Measurements from ENCODE around the gene PYGO1. TPM values are rescaled to one million over a fixed set of nuclear protein-coding genes. Genes with fewer than 3 reads are reported as not detected.

PYGO1 gene
- total RNA-seq, 1 experiment from 2014 or later, result 0.55 TPM

GRCh38 chr15:55586808-55587207 is 1.3 kb downstream of the PYGO1 start:
- ChIA-PET CTCF (no interaction called here), POLR2A (no interaction called here)
- no peak for ATAC-seq
- no peak overlapping the region for H3K27ac Mint-ChIP-seq
- H3K27me3 Mint-ChIP-seq (ENCODE audit: low read depth), result peaks cover 41% of the 10 kb centered on the region
- H3K4me1 Mint-ChIP-seq, result peaks cover 4% of the 10 kb centered on the region
- DNase-seq (ENCODE audit: low spot score), result no peak
- peaks cover 6% of the 10 kb centered on the region; the same call in 1 of the 2 replicates for H3K36me3 Mint-ChIP-seq
- TF ChIP-seq ZMAT4 (CRISPR knock-in tag; IDR thresholded peaks at IDR 0.05), result no peak
- no peak for TF ChIP-seq ZSCAN18 (CRISPR knock-in tag; IDR thresholded peaks at IDR 0.05)
- TF ChIP-seq NFE2L1 (CRISPR knock-in tag; IDR thresholded peaks at IDR 0.05), result no peak
- TF ChIP-seq SMAD3 (CRISPR knock-in tag; IDR thresholded peaks at IDR 0.05; ENCODE audit: borderline replicate concordance), result no peak
- no peak for TF ChIP-seq STAT6 (CRISPR knock-in tag; conservative IDR thresholded peaks at IDR 0.05; ENCODE audit: low read depth)
- H3K4me3 Mint-ChIP-seq, result no peak overlapping the region
- H3K9me3 Mint-ChIP-seq, result peaks cover 4% of the 10 kb centered on the region; the same call in 1 of the 2 replicates

GRCh38 chr15:55576943-55577342 is 11.2 kb downstream of the PYGO1 start:
- ChIA-PET POLR2A (no interaction called here), CTCF (no interaction called here)
- no peaks in the 10 kb centered on the region for H3K4me1 Mint-ChIP-seq
- no peaks in the 10 kb centered on the region; the same call in none of the 2 replicates for H3K27me3 Mint-ChIP-seq (ENCODE audit: low read depth)
- peaks cover 7% of the 10 kb centered on the region for H3K9me3 Mint-ChIP-seq
- ATAC-seq, result no peak
- H3K27ac Mint-ChIP-seq, result no peak overlapping the region
- DNase-seq (ENCODE audit: low spot score), result no peak
- H3K4me3 Mint-ChIP-seq, result no peak overlapping the region
- no peaks in the 10 kb centered on the region for H3K36me3 Mint-ChIP-seq
- no peak for TF ChIP-seq CREB1 (CRISPR knock-in tag; IDR thresholded peaks at IDR 0.05)
- TF ChIP-seq TEAD4 (CRISPR knock-in tag; IDR thresholded peaks at IDR 0.05), result no peak
- no peak for TF ChIP-seq MXD4 (CRISPR knock-in tag; IDR thresholded peaks at IDR 0.05; ENCODE audit: borderline replicate concordance)
- TF ChIP-seq HMGXB4 (CRISPR knock-in tag; IDR thresholded peaks at IDR 0.05), result no peak
- TF ChIP-seq NFYB (CRISPR knock-in tag; conservative IDR thresholded peaks at IDR 0.05; ENCODE audit: low read depth), result no peak
- no peak for TF ChIP-seq NFE2L1 (CRISPR knock-in tag; IDR thresholded peaks at IDR 0.05)
- no peak for TF ChIP-seq ZNF425 (CRISPR knock-in tag; conservative IDR thresholded peaks at IDR 0.05)
- TF ChIP-seq JUN (CRISPR knock-in tag; IDR thresholded peaks at IDR 0.05), result no peak

GRCh38 chr15:55574096-55574495 is 14.0 kb downstream of the PYGO1 start:
- H3K36me3 Mint-ChIP-seq, result peaks cover 9% of the 10 kb centered on the region
- H3K4me3 Mint-ChIP-seq, result no peak overlapping the region
- ChIA-PET POLR2A (no interaction called here), CTCF (no interaction called here)
- H3K27me3 Mint-ChIP-seq (ENCODE audit: low read depth), result peaks cover 6% of the 10 kb centered on the region
- no peaks in the 10 kb centered on the region for H3K4me1 Mint-ChIP-seq
- ATAC-seq (no peak), DNase-seq (ENCODE audit: low spot score) (no peak)
- peaks cover 19% of the 10 kb centered on the region for H3K9me3 Mint-ChIP-seq
- H3K27ac Mint-ChIP-seq, result no peak overlapping the region
- no peak for TF ChIP-seq ERG (CRISPR knock-in tag; IDR thresholded peaks at IDR 0.05)
- TF ChIP-seq FOXP4 (CRISPR knock-in tag; IDR thresholded peaks at IDR 0.05), result no peak
- no peak for TF ChIP-seq ZNF671 (CRISPR knock-in tag; IDR thresholded peaks at IDR 0.05)
- no peak for TF ChIP-seq GTF2I (CRISPR knock-in tag; conservative IDR thresholded peaks at IDR 0.05)
- no peak for TF ChIP-seq RELA (CRISPR knock-in tag; IDR thresholded peaks at IDR 0.05; ENCODE audit: borderline replicate concordance)
- no peak for TF ChIP-seq CBFB (CRISPR knock-in tag; IDR thresholded peaks at IDR 0.05; ENCODE audit: low read depth)
